NCI-H2227 treated with DMSO at 0.1 percent for 48 hours (cell line): Measurements from ENCODE around the gene PLXNA4.
"Not testable (repeated sequence)": the region's sequence is repeated elsewhere in the genome, so short reads cannot be mapped to it uniquely, and the experiment has no call there.

Source experiments
- DNase-seq: peaks from one replicate; lab custom pipeline; 2025; lab: John Stamatoyannopoulos, UW

The PLXNA4 gene

GRCh38 chr7:132415259-132415658 is 161.0 kb downstream of the PLXNA4 start:
- no peak for DNase-seq

- DNase-seq = no peak
Measured at GRCh38 chr7:132414857-132415256, 161.4 kb downstream of the PLXNA4 start.

GRCh38 chr7:132412435-132412834 is 163.8 kb downstream of the PLXNA4 start:
- DNase-seq = no peak

- no peak for DNase-seq
Measured at GRCh38 chr7:132410861-132411541, 165.3 kb downstream of the PLXNA4 start.

GRCh38 chr7:132410385-132410784 is 165.9 kb downstream of the PLXNA4 start:
- no peak for DNase-seq

- no peak for DNase-seq
Measured at GRCh38 chr7:132407764-132408163, 168.5 kb downstream of the PLXNA4 start.

- no peak for DNase-seq
Measured at GRCh38 chr7:132406039-132406438, 170.2 kb downstream of the PLXNA4 start.

- no peak for DNase-seq
Measured at GRCh38 chr7:132404261-132404660, 172.0 kb downstream of the PLXNA4 start.

- no peak for DNase-seq
Measured at GRCh38 chr7:132403465-132404110, 172.7 kb downstream of the PLXNA4 start.

- DNase-seq = peak; percentile 24
Measured at GRCh38 chr7:132402751-132403245, 173.5 kb downstream of the PLXNA4 start.

GRCh38 chr7:132402096-132402495 is 174.2 kb downstream of the PLXNA4 start:
- no peak for DNase-seq

- DNase-seq = no peak
Measured at GRCh38 chr7:132400561-132401142, 175.6 kb downstream of the PLXNA4 start.

GRCh38 chr7:132399367-132399766 is 176.9 kb downstream of the PLXNA4 start:
- no peak for DNase-seq

- DNase-seq = no peak
Measured at GRCh38 chr7:132398253-132398925, 177.9 kb downstream of the PLXNA4 start.

GRCh38 chr7:132397070-132397469 is 179.2 kb downstream of the PLXNA4 start:
- no peak for DNase-seq

GRCh38 chr7:132395361-132395760 is 180.9 kb downstream of the PLXNA4 start:
- no peak for DNase-seq

GRCh38 chr7:132394283-132395198 is 181.7 kb downstream of the PLXNA4 start:
- DNase-seq = no peak

- no peak for DNase-seq
Measured at GRCh38 chr7:132393789-132394261, 182.4 kb downstream of the PLXNA4 start.

GRCh38 chr7:132392713-132393112 is 183.6 kb downstream of the PLXNA4 start:
- DNase-seq = no peak

GRCh38 chr7:132390705-132391104 is 185.6 kb downstream of the PLXNA4 start:
- DNase-seq = no peak

GRCh38 chr7:132390049-132390448 is 186.2 kb downstream of the PLXNA4 start:
- DNase-seq = not testable (repeated sequence)
